Liver (tissue), 9 donors: Measurements from ENCODE around the gene PDXDC1. TPM values are rescaled to one million over a fixed set of nuclear protein-coding genes. Genes with fewer than 3 reads are reported as not detected.

ENCODE experiments used
- DNase-seq: peaks from one replicate; pipeline ENCODE4 v3.0.0-alpha.2; 2017; ENCODE audit warnings: low spot score
- H3K27ac ChIP-seq, 2 donors: one replicate each; pipeline ENCODE4 v1.7.0; 2013; ENCODE audit warnings: inconsistent platforms in 2 of 2, low read length in 2 of 2, control low read depth in 1 of 2, low read depth in 1 of 2, mild to moderate bottlenecking in 1 of 2
- H3K27me3 ChIP-seq, 4 donors: one replicate each; pipeline versions ENCODE4 v1.6.1 to v1.7.0; 2013; ENCODE audit warnings: low read length in 3 of 4, inconsistent platforms in 1 of 4, mild to moderate bottlenecking in 1 of 4, moderate library complexity in 1 of 4; ENCODE audit not compliant: control insufficient read depth in 4 of 4, insufficient read depth in 4 of 4
- H3K36me3 ChIP-seq, 4 donors: one replicate each; pipeline versions ENCODE4 v1.6.1 to v1.7.0; 2013; ENCODE audit warnings: low read length in 3 of 4, mild to moderate bottlenecking in 3 of 4, low read depth in 1 of 4, moderate library complexity in 1 of 4; ENCODE audit not compliant: control insufficient read depth in 4 of 4, insufficient read depth in 3 of 4
- H3K4me1 ChIP-seq, 4 donors: one replicate each; pipeline versions ENCODE4 v1.6.1 to v1.7.0; 2013; ENCODE audit warnings: low read length in 3 of 4, mild to moderate bottlenecking in 3 of 4, moderate library complexity in 1 of 4; ENCODE audit not compliant: control insufficient read depth in 4 of 4, insufficient read depth in 4 of 4
- H3K4me3 ChIP-seq, 3 donors: one replicate each; pipeline versions ENCODE4 v1.6.1 to v1.7.0; 2013; ENCODE audit warnings: low read length in 3 of 3, control low read depth in 1 of 3, low read depth in 1 of 3, mild to moderate bottlenecking in 1 of 3
- H3K9ac ChIP-seq, 2 donors: one replicate each; pipeline ENCODE4 v1.7.0; 2013; ENCODE audit warnings: low read length in 2 of 2, mild to moderate bottlenecking in 2 of 2, moderate library complexity in 2 of 2, control low read depth in 1 of 2, low read depth in 1 of 2
- H3K9me3 ChIP-seq, 4 donors: one replicate each; pipeline versions ENCODE4 v1.6.1 to v1.7.0; 2013; ENCODE audit warnings: low read length in 3 of 4; ENCODE audit not compliant: control insufficient read depth in 4 of 4
- ATF3 ChIP-seq: IDR thresholded peaks from 2 replicates; pipeline ENCODE4 v1.6.1; 2016; ENCODE audit warnings: antibody characterized with exemption
- CTCF ChIP-seq: fragments of 150-350 bp; IDR thresholded peaks from 2 replicates; pipeline ENCODE4 v1.5.1; 2017; ENCODE audit warnings: improper control_type of control experiment, low read depth, low read length; ENCODE audit not compliant: missing input control
- EGR1 ChIP-seq, 2 donors: IDR thresholded peaks; 2 replicates each; pipeline ENCODE4 v1.6.1; 2016 to 2018; ENCODE audit warnings: antibody characterized with exemption in 2 of 2, low read depth in 2 of 2
- FOXA1 ChIP-seq: IDR thresholded peaks from 2 replicates; pipeline ENCODE4 v1.6.1; 2016; ENCODE audit warnings: antibody characterized with exemption
- FOXA2 ChIP-seq: IDR thresholded peaks from 2 replicates; pipeline ENCODE4 v1.6.1; 2016; ENCODE audit warnings: antibody characterized with exemption
- GABPA ChIP-seq, 2 donors: IDR thresholded peaks in 1 of 2; conservative IDR thresholded peaks in 1 of 2; 2 replicates each; pipeline ENCODE4 v1.6.1; 2016; ENCODE audit warnings: antibody characterized with exemption in 2 of 2, mild to moderate bottlenecking in 1 of 2, moderate library complexity in 1 of 2
- HNF4A ChIP-seq, 2 donors: conservative IDR thresholded peaks; 2 replicates each; pipeline ENCODE4 v1.6.1; 2016; ENCODE audit warnings: antibody characterized with exemption in 2 of 2, mild to moderate bottlenecking in 2 of 2
- HNF4G ChIP-seq: IDR thresholded peaks from 2 replicates; pipeline ENCODE4 v1.6.1; 2016; ENCODE audit warnings: antibody characterized with exemption
- JUND ChIP-seq, 2 donors: IDR thresholded peaks; 2 replicates each; pipeline ENCODE4 v1.6.1; 2016; ENCODE audit warnings: antibody characterized with exemption in 2 of 2
- MAX ChIP-seq: IDR thresholded peaks from 2 replicates; pipeline ENCODE4 v1.6.1; 2016; ENCODE audit warnings: antibody characterized with exemption
- NR2F2 ChIP-seq: IDR thresholded peaks from 2 replicates; pipeline ENCODE4 v1.6.1; 2016; ENCODE audit warnings: antibody characterized with exemption
- REST ChIP-seq: IDR thresholded peaks from 2 replicates; pipeline ENCODE4 v1.6.1; 2016; ENCODE audit warnings: antibody characterized with exemption, mild to moderate bottlenecking
- RXRA ChIP-seq, 2 donors: IDR thresholded peaks; 2 replicates each; pipeline ENCODE4 v1.6.1; 2017 to 2018; ENCODE audit warnings: antibody characterized with exemption in 2 of 2, mild to moderate bottlenecking in 1 of 2
- SP1 ChIP-seq: IDR thresholded peaks from 2 replicates; pipeline ENCODE4 v1.6.1; 2018; ENCODE audit warnings: antibody characterized with exemption, mild to moderate bottlenecking
- TAF1 ChIP-seq: conservative IDR thresholded peaks from 2 replicates; pipeline ENCODE4 v1.6.1; 2016; ENCODE audit warnings: antibody characterized with exemption, mild to moderate bottlenecking
- YY1 ChIP-seq: IDR thresholded peaks from 2 replicates; pipeline ENCODE4 v1.6.1; 2016; ENCODE audit warnings: antibody characterized with exemption, mild to moderate bottlenecking
- ZBTB33 ChIP-seq: IDR thresholded peaks from 2 replicates; pipeline ENCODE4 v1.6.1; 2016; ENCODE audit warnings: antibody characterized with exemption
- WGBS: extraction: QIAGEN DNeasy Blood & Tissue Kit; methylation state at CpG from one replicate; pipeline ENCODE4 v1.1.7; 2013; 5-methylcytosine and 5-hydroxymethylcytosine counted together
- polyA plus RNA-seq, 2 donors: library from polyadenylated mRNA; stranded (reverse) in 1 of 2; unstranded in 1 of 2; fragments of 200-250 nt in 1 of 2; fragments of >200 nt in 1 of 2; fragmentation: Nextera tagmentation in 1 of 2; extraction: Ambion mirVana in 1 of 2; gene quantifications; one replicate each; pipeline versions ENCODE4 v1.2.1 to v1.2.3, GENCODE V29; 2013 to 2015
- total RNA-seq, 2 donors: library from RNA; depleted of rRNA; stranded (reverse); fragments of >200 nt; gene quantifications; one replicate each; pipeline ENCODE4 v1.2.3, GENCODE V29; 2014
- donor health status: healthy.
- donor health status: healthy.
- donor health status: healthy.
- donor health status: healthy.
- donor health status: healthy.

PDXDC1 gene
- total and polyA plus RNA-seq, 4 donors = 44.7 to 165 (median 58.0) TPM

GRCh38 chr16:15053904-15054303 lies 79.1 kb downstream of the PDXDC1 start:
- WGBS = 81% methylated on average over 10 of the region's 10 CpGs
- peaks cover 7 to 66% (median 53%) of the 10 kb centered on the region in 4 donors for H3K4me1 ChIP-seq
- H3K4me3 ChIP-seq = no peak overlapping the region
- H3K36me3 ChIP-seq = peaks cover 0 to 2% (median 1%) of the 10 kb centered on the region in 4 donors
- peak overlapping the region in 1 of 2 donors; percentile 75 for H3K27ac ChIP-seq
- H3K9me3 ChIP-seq = no peaks in the 10 kb centered on the region
- no peak overlapping the region for H3K9ac ChIP-seq
- DNase-seq = no peak
- TF ChIP-seq YY1 = no peak
- TF ChIP-seq REST = no peak
- no peak for TF ChIP-seq RXRA (IDR thresholded peaks at IDR 0.05)
- TF ChIP-seq FOXA2 = no peak
- TF ChIP-seq ZBTB33 = no peak
- TF ChIP-seq ATF3 = no peak
- TF ChIP-seq NR2F2 = no peak
- TF ChIP-seq HNF4G = no peak
- TF ChIP-seq TAF1 = no peak
- TF ChIP-seq MAX = no peak
- TF ChIP-seq CTCF = no peak
- TF ChIP-seq HNF4A (conservative IDR thresholded peaks at IDR 0.05) = no peak
- no peak for TF ChIP-seq FOXA1
- TF ChIP-seq GABPA (IDR thresholded peaks at IDR 0.05 in 1 of 2, conservative IDR thresholded peaks at IDR 0.05 in 1 of 2) = no peak
- TF ChIP-seq JUND (IDR thresholded peaks at IDR 0.05) = no peak
- TF ChIP-seq EGR1 (IDR thresholded peaks at IDR 0.05; ENCODE audit: low read depth in 2 of 2) = no peak
- no peak for TF ChIP-seq SP1
- no peaks in the 10 kb centered on the region for H3K27me3 ChIP-seq
